ENCODE results near the gene CFHR2.
"Not testable (repeated sequence)": the region's sequence is repeated elsewhere in the genome, so short reads cannot be mapped to it uniquely, and the experiment has no call there.

CFHR2 gene

DNA sequence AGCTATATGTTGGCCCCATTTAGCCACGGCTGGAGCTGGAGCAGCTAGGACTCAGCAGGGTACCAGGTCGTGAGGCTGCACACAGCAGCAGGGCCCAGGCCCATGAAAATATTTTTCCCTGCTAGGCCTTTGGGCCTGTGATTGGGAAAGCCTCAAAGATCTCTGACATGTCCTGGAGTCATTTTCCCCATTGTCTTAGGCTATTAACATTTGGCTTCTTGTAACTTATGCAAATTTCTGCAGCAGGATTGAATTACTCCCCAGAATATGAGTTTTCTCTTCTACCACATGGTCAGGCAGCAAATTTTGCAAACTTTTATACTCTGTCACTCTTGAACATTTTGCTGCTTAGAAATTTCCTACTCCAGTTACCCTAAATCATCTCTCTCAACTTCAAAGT lies 11.2 kb downstream of the CFHR2 start:
- Histone ChIP-seq H3K27ac (ENCODE audit: low read length) (no peak overlapping the region), H3K27me3 (ENCODE audit: low read depth, low read length) (no peaks in the 10 kb centered on the region), H3K9me3 (ENCODE audit: control insufficient read depth in 1 of 2, low read length in 2 of 2) (no peaks in the 10 kb centered on the region), H3K4me1 (ENCODE audit: control insufficient read depth in 1 of 2, insufficient read depth in 2 of 2, low read length in 2 of 2) (no peaks in the 10 kb centered on the region), H3K4me3 (ENCODE audit: low read depth in 1 of 2, low read length in 2 of 2) (no peak overlapping the region), H3K36me3 (ENCODE audit: control insufficient read depth in 1 of 2, insufficient read depth in 2 of 2, low read length in 2 of 2) (no peaks in the 10 kb centered on the region)

GRCh38 chr1:196955926-196956325 lies 12.4 kb downstream of the CFHR2 start:
- H3K36me3 ChIP-seq (ENCODE audit: control insufficient read depth in 1 of 2, insufficient read depth in 2 of 2, low read length in 2 of 2): no peaks in the 10 kb centered on the region

DNA sequence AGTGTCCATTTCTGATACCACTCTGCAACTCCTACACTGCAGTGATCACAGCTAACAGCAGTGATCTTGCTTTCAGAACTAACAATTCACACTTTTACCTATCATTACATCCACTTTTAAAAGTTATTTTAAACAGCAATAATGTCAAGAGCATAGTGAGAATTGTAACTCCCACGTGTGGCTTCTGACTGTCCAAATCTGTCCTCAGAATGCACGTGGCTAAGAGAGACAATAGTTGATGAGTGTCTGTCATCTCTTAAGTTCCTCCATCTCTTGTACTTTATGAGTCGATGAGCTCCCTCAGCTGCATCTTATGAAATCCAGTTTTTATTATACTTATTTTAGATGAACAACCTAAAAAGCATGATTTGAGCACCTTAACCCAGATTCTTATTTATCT lies 17.3 kb downstream of the CFHR2 start:
- no peak overlapping the region for H3K4me3 ChIP-seq (ENCODE audit: low read depth in 1 of 2, low read length in 2 of 2)
- no peaks in the 10 kb centered on the region for H3K9me3 ChIP-seq (ENCODE audit: control insufficient read depth in 1 of 2, low read length in 2 of 2)
- no peaks in the 10 kb centered on the region for H3K4me1 ChIP-seq (ENCODE audit: control insufficient read depth in 1 of 2, insufficient read depth in 2 of 2, low read length in 2 of 2)
- H3K27me3 ChIP-seq (ENCODE audit: low read depth, low read length): no peaks in the 10 kb centered on the region
- no peaks in the 10 kb centered on the region for H3K36me3 ChIP-seq (ENCODE audit: control insufficient read depth in 1 of 2, insufficient read depth in 2 of 2, low read length in 2 of 2)
- H3K27ac ChIP-seq (ENCODE audit: low read length): no peak overlapping the region

More at GRCh38 chr1:196955926-196956325, 12.4 kb downstream of the CFHR2 start:
- Histone ChIP-seq H3K4me1 (ENCODE audit: control insufficient read depth in 1 of 2, insufficient read depth in 2 of 2, low read length in 2 of 2) (no peaks in the 10 kb centered on the region), H3K27ac (ENCODE audit: low read length) (no peak overlapping the region), H3K9me3 (ENCODE audit: control insufficient read depth in 1 of 2, low read length in 2 of 2) (no peaks in the 10 kb centered on the region), H3K27me3 (ENCODE audit: low read depth, low read length) (no peaks in the 10 kb centered on the region), H3K4me3 (ENCODE audit: low read depth in 1 of 2, low read length in 2 of 2) (no peak overlapping the region)

- no peaks in the 10 kb centered on the region for H3K27me3 ChIP-seq (ENCODE audit: low read depth, low read length)
- no peak overlapping the region for H3K27ac ChIP-seq (ENCODE audit: low read length)
- H3K9me3 ChIP-seq (ENCODE audit: control insufficient read depth in 1 of 2, low read length in 2 of 2): no peaks in the 10 kb centered on the region
- H3K4me1 ChIP-seq (ENCODE audit: control insufficient read depth in 1 of 2, insufficient read depth in 2 of 2, low read length in 2 of 2): no peaks in the 10 kb centered on the region
- H3K36me3 ChIP-seq (ENCODE audit: control insufficient read depth in 1 of 2, insufficient read depth in 2 of 2, low read length in 2 of 2): no peaks in the 10 kb centered on the region
- no peak overlapping the region for H3K4me3 ChIP-seq (ENCODE audit: low read depth in 1 of 2, low read length in 2 of 2)
Measured at GRCh38 chr1:196970182-196970581, 26.6 kb downstream of the CFHR2 start.

- Histone ChIP-seq H3K27me3 (ENCODE audit: low read depth, low read length) (no peaks in the 10 kb centered on the region), H3K27ac (ENCODE audit: low read length) (no peak overlapping the region), H3K9me3 (ENCODE audit: control insufficient read depth in 1 of 2, low read length in 2 of 2) (no peaks in the 10 kb centered on the region), H3K4me1 (ENCODE audit: control insufficient read depth in 1 of 2, insufficient read depth in 2 of 2, low read length in 2 of 2) (no peaks in the 10 kb centered on the region), H3K36me3 (ENCODE audit: control insufficient read depth in 1 of 2, insufficient read depth in 2 of 2, low read length in 2 of 2) (no peaks in the 10 kb centered on the region), H3K4me3 (ENCODE audit: low read depth in 1 of 2, low read length in 2 of 2) (no peak overlapping the region)
Measured at GRCh38 chr1:196976278-196976677, 32.7 kb downstream of the CFHR2 start.

DNA sequence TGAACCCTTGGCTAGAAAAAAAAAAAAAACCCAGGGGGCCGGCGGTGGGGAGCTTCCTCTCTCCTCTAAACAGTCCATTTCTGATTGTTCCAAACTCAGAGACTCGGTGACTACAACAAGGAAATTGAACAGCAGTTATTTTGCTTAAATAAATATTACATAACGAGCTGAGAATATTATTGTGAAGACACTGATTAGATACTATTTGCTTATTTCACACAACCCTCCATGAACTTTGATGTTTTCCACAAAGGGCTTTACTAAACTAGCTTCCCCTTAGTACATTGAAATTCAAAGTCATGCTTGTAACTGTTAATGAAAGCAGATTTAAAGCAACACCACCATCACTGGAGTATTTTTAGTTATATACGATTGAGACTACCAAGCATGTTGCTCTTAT lies 33.7 kb downstream of the CFHR2 start, which contains the start of gene CFHR5:
CFHR5 (plus strand) TSS at position 279 of the 400 bp plus-strand sequence; CDS start at position 388, 109 bp downstream.
- no peak within 1 kb of the TSS for H3K27ac ChIP-seq (ENCODE audit: low read length)
- no peaks in the 10 kb centered on the region for H3K9me3 ChIP-seq (ENCODE audit: control insufficient read depth in 1 of 2, low read length in 2 of 2)
- no peaks in the 10 kb centered on the region for H3K36me3 ChIP-seq (ENCODE audit: control insufficient read depth in 1 of 2, insufficient read depth in 2 of 2, low read length in 2 of 2)
- H3K4me3 ChIP-seq (ENCODE audit: low read depth in 1 of 2, low read length in 2 of 2): no peak within 1 kb of the TSS
- no peaks in the 10 kb centered on the region for H3K4me1 ChIP-seq (ENCODE audit: control insufficient read depth in 1 of 2, insufficient read depth in 2 of 2, low read length in 2 of 2)
- H3K27me3 ChIP-seq (ENCODE audit: low read depth, low read length): no peaks in the 10 kb centered on the region

GRCh38 chr1:196980859-196981258 lies 37.3 kb downstream of the CFHR2 start:
- H3K27me3 ChIP-seq (ENCODE audit: low read depth, low read length): no peaks in the 10 kb centered on the region
- no peaks in the 10 kb centered on the region for H3K36me3 ChIP-seq (ENCODE audit: control insufficient read depth in 1 of 2, insufficient read depth in 2 of 2, low read length in 2 of 2)
- no peaks in the 10 kb centered on the region for H3K4me1 ChIP-seq (ENCODE audit: control insufficient read depth in 1 of 2, insufficient read depth in 2 of 2, low read length in 2 of 2)
- H3K27ac ChIP-seq (ENCODE audit: low read length): no peak overlapping the region
- no peaks in the 10 kb centered on the region for H3K9me3 ChIP-seq (ENCODE audit: control insufficient read depth in 1 of 2, low read length in 2 of 2)
- H3K4me3 ChIP-seq (ENCODE audit: low read depth in 1 of 2, low read length in 2 of 2): no peak overlapping the region

DNA sequence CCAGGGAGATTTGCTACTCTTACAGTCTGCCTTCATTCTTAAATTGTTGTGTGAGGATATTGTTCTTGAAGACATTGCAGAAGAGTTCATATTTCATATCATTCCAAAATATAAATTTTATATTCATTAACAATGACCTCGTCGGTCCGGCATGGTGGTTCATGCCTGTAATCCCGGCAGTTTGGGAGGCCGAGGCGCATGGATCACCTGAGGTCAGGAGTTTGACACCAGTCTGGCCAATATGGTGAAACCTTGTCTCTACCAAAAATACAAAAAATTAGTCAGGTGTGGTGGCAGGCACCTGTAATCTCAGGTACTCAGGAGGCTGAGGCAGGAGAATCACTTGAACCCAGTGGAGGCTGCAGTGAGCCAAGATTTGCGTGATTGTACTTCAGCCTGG lies 38.7 kb downstream of the CFHR2 start:
- H3K27me3 ChIP-seq (ENCODE audit: low read depth, low read length); H3K27ac ChIP-seq (ENCODE audit: low read length); H3K36me3 ChIP-seq (ENCODE audit: control insufficient read depth in 1 of 2, insufficient read depth in 2 of 2, low read length in 2 of 2); H3K4me1 ChIP-seq (ENCODE audit: control insufficient read depth in 1 of 2, insufficient read depth in 2 of 2, low read length in 2 of 2); H3K4me3 ChIP-seq (ENCODE audit: low read depth in 1 of 2, low read length in 2 of 2); H3K9me3 ChIP-seq (ENCODE audit: control insufficient read depth in 1 of 2, low read length in 2 of 2): not testable (repeated sequence)

DNA sequence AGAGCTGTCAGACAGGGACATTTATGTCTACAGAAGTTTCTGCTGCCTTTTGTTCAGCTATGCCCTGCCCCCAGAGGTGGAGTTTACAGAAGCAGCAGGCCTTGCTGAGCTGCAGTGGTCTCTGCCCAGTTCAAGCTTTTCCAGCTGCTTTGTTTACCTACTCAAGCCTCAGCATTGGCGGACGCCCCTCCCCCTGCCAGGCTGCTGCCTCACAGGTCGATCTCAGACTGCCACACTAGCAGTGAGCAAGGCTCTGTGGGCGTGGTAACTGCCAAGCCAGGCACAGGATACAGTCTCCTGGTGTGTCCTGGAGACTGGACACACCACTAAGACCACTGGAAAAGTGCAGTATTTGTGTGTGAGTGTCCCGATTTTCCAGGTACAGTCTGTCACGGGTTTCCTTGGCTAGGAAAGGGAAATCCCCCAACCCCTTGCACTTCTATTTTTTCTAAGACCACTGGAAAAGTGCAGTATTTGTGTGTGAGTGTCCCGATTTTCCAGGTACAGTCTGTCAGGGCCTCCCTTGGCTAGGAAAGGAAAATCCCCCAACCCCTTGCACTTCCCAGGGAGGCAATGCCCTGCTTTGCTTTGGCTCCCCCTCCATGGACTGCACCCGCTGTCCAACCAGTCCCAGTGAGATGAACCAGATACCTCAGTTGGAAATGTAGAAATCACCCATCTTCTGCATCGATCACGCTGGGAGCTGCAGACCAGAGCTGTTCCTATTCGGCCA lies 48.5 kb downstream of the CFHR2 start:
- H3K27ac ChIP-seq (ENCODE audit: low read length); H3K4me1 ChIP-seq (ENCODE audit: control insufficient read depth in 1 of 2, insufficient read depth in 2 of 2, low read length in 2 of 2); H3K36me3 ChIP-seq (ENCODE audit: control insufficient read depth in 1 of 2, insufficient read depth in 2 of 2, low read length in 2 of 2); H3K27me3 ChIP-seq (ENCODE audit: low read depth, low read length); H3K4me3 ChIP-seq (ENCODE audit: low read depth in 1 of 2, low read length in 2 of 2); H3K9me3 ChIP-seq (ENCODE audit: control insufficient read depth in 1 of 2, low read length in 2 of 2): not testable (repeated sequence)

DNA sequence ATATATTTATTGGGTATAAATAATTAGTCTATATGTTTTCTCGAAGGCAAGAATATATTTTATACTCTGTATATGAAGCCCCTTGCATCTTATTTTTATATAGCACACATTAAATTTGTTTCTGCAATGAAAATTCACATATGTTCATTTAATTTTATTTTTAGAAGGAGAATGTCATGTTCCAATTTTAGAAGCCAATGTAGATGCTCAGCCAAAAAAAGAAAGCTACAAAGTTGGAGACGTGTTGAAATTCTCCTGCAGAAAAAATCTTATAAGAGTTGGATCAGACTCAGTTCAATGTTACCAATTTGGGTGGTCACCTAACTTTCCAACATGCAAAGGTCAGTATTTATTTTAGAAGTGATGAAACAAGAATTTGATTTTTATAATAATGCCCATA lies 50.4 kb downstream of the CFHR2 start:
- Histone ChIP-seq H3K4me3 (ENCODE audit: low read depth in 1 of 2, low read length in 2 of 2) (no peak overlapping the region), H3K36me3 (ENCODE audit: control insufficient read depth in 1 of 2, insufficient read depth in 2 of 2, low read length in 2 of 2) (no peaks in the 10 kb centered on the region), H3K9me3 (ENCODE audit: control insufficient read depth in 1 of 2, low read length in 2 of 2) (no peaks in the 10 kb centered on the region), H3K4me1 (ENCODE audit: control insufficient read depth in 1 of 2, insufficient read depth in 2 of 2, low read length in 2 of 2) (no peaks in the 10 kb centered on the region), H3K27me3 (ENCODE audit: low read depth, low read length) (no peaks in the 10 kb centered on the region), H3K27ac (ENCODE audit: low read length) (no peak overlapping the region)

GRCh38 chr1:196997423-196997822 lies 53.9 kb downstream of the CFHR2 start:
- Histone ChIP-seq H3K27ac (ENCODE audit: low read length) (no peak overlapping the region), H3K4me3 (ENCODE audit: low read depth in 1 of 2, low read length in 2 of 2) (no peak overlapping the region), H3K27me3 (ENCODE audit: low read depth, low read length) (no peaks in the 10 kb centered on the region), H3K4me1 (ENCODE audit: control insufficient read depth in 1 of 2, insufficient read depth in 2 of 2, low read length in 2 of 2) (no peaks in the 10 kb centered on the region), H3K9me3 (ENCODE audit: control insufficient read depth in 1 of 2, low read length in 2 of 2) (no peaks in the 10 kb centered on the region), H3K36me3 (ENCODE audit: control insufficient read depth in 1 of 2, insufficient read depth in 2 of 2, low read length in 2 of 2) (no peaks in the 10 kb centered on the region)

DNA sequence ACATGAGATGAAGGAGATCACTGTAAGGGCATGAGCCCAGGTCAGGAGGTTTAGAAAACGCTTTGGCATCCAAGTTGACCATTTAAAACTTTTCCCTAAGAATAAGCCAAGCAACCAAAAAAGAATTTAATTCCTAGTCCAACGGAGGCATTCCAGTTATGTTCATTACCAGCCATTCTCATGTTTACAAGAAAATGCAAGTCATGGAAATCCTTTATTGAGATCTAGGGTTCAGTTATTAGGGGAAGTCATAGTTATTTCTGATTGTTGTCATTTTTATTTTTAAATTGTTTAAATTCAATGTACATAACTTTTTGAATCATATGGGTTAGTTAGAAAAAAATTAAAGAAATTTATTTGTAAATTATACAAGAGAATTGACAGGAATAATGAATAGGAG lies 58.3 kb downstream of the CFHR2 start:
- H3K4me1 ChIP-seq (ENCODE audit: control insufficient read depth in 1 of 2, insufficient read depth in 2 of 2, low read length in 2 of 2): no peaks in the 10 kb centered on the region
- no peaks in the 10 kb centered on the region for H3K27me3 ChIP-seq (ENCODE audit: low read depth, low read length)
- H3K36me3 ChIP-seq (ENCODE audit: control insufficient read depth in 1 of 2, insufficient read depth in 2 of 2, low read length in 2 of 2): no peaks in the 10 kb centered on the region
- H3K9me3 ChIP-seq (ENCODE audit: control insufficient read depth in 1 of 2, low read length in 2 of 2): no peaks in the 10 kb centered on the region
- H3K27ac ChIP-seq (ENCODE audit: low read length): no peak overlapping the region
- no peak overlapping the region for H3K4me3 ChIP-seq (ENCODE audit: low read depth in 1 of 2, low read length in 2 of 2)

Data from muscle layer of duodenum (tissue), 2 donors.